DMS53 treated with DMSO at 0.1 percent for 48 hours (cell line): ENCODE measurements around the gene MTMR3.
"Not testable (repeated sequence)": the region's sequence is repeated elsewhere in the genome, so short reads cannot be mapped to it uniquely, and the experiment has no call there.

Source experiments
- DNase-seq: peaks from one replicate; lab custom pipeline; 2025; ENCODE audit not compliant: unreplicated experiment; lab: John Stamatoyannopoulos, UW

The MTMR3 gene

GRCh38 chr22:29883045-29883774, at the start of gene MTMR3:
Gene MTMR3 (plus strand): TSS chr22:29883174. CDS start chr22:29971060, 87,886 bp downstream.
- no peak for DNase-seq

GRCh38 chr22:29833392-29833965, 49.5 kb upstream of the MTMR3 start:
- no peak for DNase-seq

GRCh38 chr22:29834046-29834445, 48.9 kb upstream of the MTMR3 start:
- DNase-seq: no peak

GRCh38 chr22:29836791-29837370, 46.1 kb upstream of the MTMR3 start:
- DNase-seq: not testable (repeated sequence)

GRCh38 chr22:29837741-29838598, 45.0 kb upstream of the MTMR3 start, which contains the start of gene ASCC2:
Gene ASCC2 (minus strand): TSS chr22:29838274. CDS start chr22:29832325, 5,949 bp downstream.
- DNase-seq: peak; percentile 72

- no peak for DNase-seq
Measured at GRCh38 chr22:29838599-29838956, 44.4 kb upstream of the MTMR3 start.

- no peak for DNase-seq
Measured at GRCh38 chr22:29839039-29839438, 43.9 kb upstream of the MTMR3 start.

- DNase-seq: no peak
Measured at GRCh38 chr22:29840498-29840897, 42.5 kb upstream of the MTMR3 start.

GRCh38 chr22:29842172-29842571, 40.8 kb upstream of the MTMR3 start:
- DNase-seq: no peak

- DNase-seq: peak; percentile 12
Measured at GRCh38 chr22:29842740-29843139, 40.2 kb upstream of the MTMR3 start.

GRCh38 chr22:29846290-29846689, 36.7 kb upstream of the MTMR3 start:
- DNase-seq: no peak

GRCh38 chr22:29848111-29848510, 34.9 kb upstream of the MTMR3 start:
- no peak for DNase-seq

- DNase-seq: no peak
Measured at GRCh38 chr22:29854432-29854831, 28.5 kb upstream of the MTMR3 start.

GRCh38 chr22:29855611-29856181, 27.3 kb upstream of the MTMR3 start:
- DNase-seq: no peak

- DNase-seq: no peak
Measured at GRCh38 chr22:29856496-29856895, 26.5 kb upstream of the MTMR3 start.

GRCh38 chr22:29859030-29859429, 23.9 kb upstream of the MTMR3 start:
- not testable (repeated sequence) for DNase-seq

- DNase-seq: no peak
Measured at GRCh38 chr22:29860006-29860766, 22.8 kb upstream of the MTMR3 start.

- no peak for DNase-seq
Measured at GRCh38 chr22:29861672-29862297, 21.2 kb upstream of the MTMR3 start.

GRCh38 chr22:29865572-29865971, 17.4 kb upstream of the MTMR3 start:
- not testable (repeated sequence) for DNase-seq

- no peak for DNase-seq
Measured at GRCh38 chr22:29867260-29867659, 15.7 kb upstream of the MTMR3 start.
